GM12878 (cell line): ENCODE measurements around the gene MFN2. TPM values are rescaled to one million over a fixed set of nuclear protein-coding genes. Genes with fewer than 3 reads are reported as not detected.

Experiments
- ATAC-seq: fragments of 200-7000 bp; cut with Tn5 transposase; 3 replicates; pipeline ENCODE4 v1.9.1; 2020; ENCODE audit warnings: mild to moderate bottlenecking, moderate library complexity
- BruUV-seq: library from RNA; stranded (reverse); fragments of 400-500 nt; replicated peaks from 2 replicates; lab custom pipeline; 2021; lab: Mats Ljungman, UMichigan
- CTCF ChIA-PET: fragments of 300-600 bp; sonication (Branson Sonifier 250); formaldehyde crosslinking; extraction: SDS; loops from one replicate; lab custom pipeline; 2021; ENCODE audit warnings: inconsistent platforms; lab: Yijun Ruan, JAX
- POLR2A ChIA-PET: fragments of 350-600 bp; formaldehyde crosslinking; extraction: SDS; loops from one replicate; lab custom pipeline; 2021; ENCODE audit warnings: inconsistent platforms; lab: Charles Lee
- RAD21 ChIA-PET: fragments of 300-600 bp; sonication (Branson Sonifier 250); formaldehyde crosslinking; loops from one replicate; lab custom pipeline; 2023; ENCODE audit warnings: antibody characterized with exemption; ENCODE audit not compliant: unreplicated experiment; lab: Charles Lee
- SMC1A ChIA-PET: fragments of 300-600 bp; sonication (Branson Sonifier 250); formaldehyde crosslinking; loops from one replicate; lab custom pipeline; 2023; ENCODE audit not compliant: unreplicated experiment, uncharacterized antibody; lab: Charles Lee
- DNase-seq: peaks from one replicate; pipeline ENCODE4 v3.0.0-alpha.2; 2011; ENCODE audit warnings: low read depth, low spot score
- FAIRE-seq: peaks from 3 replicates; lab custom pipeline; 2011; peaks lifted over from hg19 to GRCh38; lab: Jason Lieb, UNC
- H2AFZ ChIP-seq: 2 replicates; pipeline ENCODE4 v1.6.0; 2011; ENCODE audit warnings: low read depth, low read length, control low read depth; ENCODE audit not compliant: control insufficient read depth
- H3K27ac ChIP-seq: 2 replicates; pipeline ENCODE4 v1.5.1; 2011; ENCODE audit warnings: control low read depth; ENCODE audit not compliant: control insufficient read depth, insufficient read depth
- H3K27me3 ChIP-seq, 2 experiments: replicated peaks in 1 of 2; 2 replicates each; pipeline versions ENCODE4 v1.6.0 to v1.6.1; 2011; ENCODE audit warnings: low read length in 1 of 2; ENCODE audit not compliant: control insufficient read depth in 2 of 2, insufficient read depth in 2 of 2
- H3K36me3 ChIP-seq, 2 experiments: 2 replicates each; pipeline ENCODE4 v1.5.1; 2011; ENCODE audit warnings: low read length in 1 of 2; ENCODE audit not compliant: control insufficient read depth in 2 of 2, insufficient read depth in 2 of 2
- H3K4me1 ChIP-seq: 2 replicates; pipeline ENCODE4 v1.6.1; 2011; ENCODE audit warnings: mild to moderate bottlenecking, low read length, moderate library complexity, mixed read lengths; ENCODE audit not compliant: control insufficient read depth, insufficient read depth
- H3K4me2 ChIP-seq: 2 replicates; pipeline ENCODE4 v1.6.0; 2011; ENCODE audit warnings: control low read depth; ENCODE audit not compliant: control insufficient read depth, insufficient read depth
- H3K4me3 ChIP-seq: fragments of 200-600 bp; sonication (generic); 2 replicates; pipeline ENCODE4 v1.5.1; 2016
- H3K79me2 ChIP-seq: 2 replicates; pipeline ENCODE4 v1.6.0; 2011; ENCODE audit warnings: low read length; ENCODE audit not compliant: control insufficient read depth, insufficient read depth
- H3K9ac ChIP-seq: 2 replicates; pipeline ENCODE4 v1.8.0; 2011; ENCODE audit warnings: low read length, control low read depth, mixed read lengths; ENCODE audit not compliant: control insufficient read depth, insufficient read depth
- H3K9me3 ChIP-seq: replicated peaks from 3 replicates; pipeline ENCODE4 v1.5.1; 2011; ENCODE audit warnings: mild to moderate bottlenecking, low read length; ENCODE audit not compliant: control insufficient read depth, insufficient read depth
- H4K20me1 ChIP-seq: 2 replicates; pipeline ENCODE4 v1.6.0; 2011; ENCODE audit not compliant: control insufficient read depth, insufficient read depth
- CBX3 ChIP-seq: fragments of 200-600 bp; sonication (generic); IDR thresholded peaks from 2 replicates; pipeline ENCODE4 v1.6.1; 2016; ENCODE audit warnings: low read depth, borderline replicate concordance
- CREB1 ChIP-seq: IDR thresholded peaks from 2 replicates; pipeline ENCODE4 v1.6.1; 2012; ENCODE audit warnings: low read depth, mild to moderate bottlenecking, inconsistent platforms
- E4F1 ChIP-seq: fragments of 450-650 bp; IDR thresholded peaks from 2 replicates; pipeline ENCODE4 v1.6.1; 2018; ENCODE audit warnings: borderline replicate concordance, mild to moderate bottlenecking; ENCODE audit not compliant: partially characterized antibody
- NFIC ChIP-seq: IDR thresholded peaks from 2 replicates; pipeline ENCODE4 v1.6.1; 2012; ENCODE audit warnings: low read depth, mild to moderate bottlenecking, inconsistent platforms, low read length, moderate library complexity
- NFXL1 ChIP-seq: fragments of 450-650 bp; IDR thresholded peaks from 2 replicates; pipeline ENCODE4 v1.6.1; 2017; ENCODE audit warnings: antibody characterized with exemption, mild to moderate bottlenecking, borderline replicate concordance
- PAX5 ChIP-seq: IDR thresholded peaks from 2 replicates; pipeline ENCODE4 v1.6.1; 2011; ENCODE audit warnings: low read depth, low read length, borderline replicate concordance
- PAX8 ChIP-seq: fragments of 450-650 bp; IDR thresholded peaks from 2 replicates; pipeline ENCODE4 v1.6.1; 2017; ENCODE audit warnings: mild to moderate bottlenecking, moderate library complexity
- PML ChIP-seq: IDR thresholded peaks from 2 replicates; pipeline ENCODE4 v1.6.1; 2012; ENCODE audit warnings: low read length, inconsistent platforms
- POLR2A ChIP-seq: IDR thresholded peaks from 2 replicates; pipeline ENCODE4 v1.6.1; 2011; ENCODE audit warnings: low read depth, mild to moderate bottlenecking, low read length
- RUNX3 ChIP-seq: IDR thresholded peaks from 2 replicates; pipeline ENCODE4 v1.6.1; 2012; ENCODE audit warnings: low read length, inconsistent platforms
- SMARCA5 ChIP-seq: fragments of 450-650 bp; IDR thresholded peaks from 2 replicates; pipeline ENCODE4 v1.6.1; 2017; ENCODE audit warnings: mild to moderate bottlenecking
- STAT3 ChIP-seq: IDR thresholded peaks from 2 replicates; pipeline ENCODE4 v1.6.1; 2011; ENCODE audit warnings: low read depth, low read length, improper control_type of control experiment
- SUZ12 ChIP-seq: fragments of 200-600 bp; sonication (generic); IDR thresholded peaks from one replicate; pipeline ENCODE4 v1.6.1; 2018; ENCODE audit warnings: antibody characterized with exemption, mild to moderate bottlenecking; ENCODE audit not compliant: unreplicated experiment
- TAF1 ChIP-seq: IDR thresholded peaks from 2 replicates; pipeline ENCODE4 v1.6.1; 2011; ENCODE audit warnings: mild to moderate bottlenecking, low read depth, low read length, borderline replicate concordance
- WGBS: methylation state at CpG from one replicate; pipeline ENCODE4 v1.1.6; 2016; ENCODE audit warnings: low lambda C conversion rate; ENCODE audit not compliant: insufficient replicate concordance, insufficient coverage; ENCODE audit errors: missing lambda C conversion rate; 5-methylcytosine and 5-hydroxymethylcytosine counted together
- in situ Hi-C: fragments of 300-500 bp; cut with MboI; formaldehyde crosslinking; loops from 9 replicates; pipeline ENCODE4 v1.14.3; 2018; ENCODE audit warnings: mixed read lengths
- intact Hi-C: fragments of 100-400 bp; cut with micrococcal nuclease; formaldehyde crosslinking; loops from one replicate; pipeline ENCODE4 v1.14.2; 2022; ENCODE audit not compliant: unreplicated experiment
- polyA plus RNA-seq, 11 experiments: library from polyadenylated mRNA; depleted of rRNA in 4 of 11; unstranded in 6 of 11; stranded (reverse) in 5 of 11; fragments of >200 nt; fragmentation: Nextera tagmentation in 4 of 11; fragmentation: Illumina TruSeq in 1 of 11; extraction: Ambion mirVana in 4 of 11; extraction: Trizol in 1 of 11; gene quantifications; 1 replicate in 1 of 11; 2 replicates in 10 of 11; pipeline versions ENCODE4 v1.2.1 to v1.2.3, GENCODE V29; 2011 to 2016; ENCODE audit warnings: inconsistent platforms in 2 of 11, missing spikeins in 2 of 11, low read depth in 1 of 11
- total RNA-seq, 4 experiments: library from RNA; depleted of rRNA in 3 of 4; stranded (reverse); fragments of >200 nt in 3 of 4; fragmentation: Illumina TruSeq in 1 of 4; extraction: Trizol in 1 of 4; gene quantifications; 2 replicates each; pipeline versions ENCODE4 v1.2.1 to v1.2.3, GENCODE V29; 2013 to 2021
- TF ChIP-seq, protein P1 (sequence below): fragments of 450-650 bp; IDR thresholded peaks from 2 replicates; pipeline ENCODE4 v1.6.1; 2017; ENCODE audit warnings: mild to moderate bottlenecking, moderate library complexity

Gene MFN2
- total and polyA plus RNA-seq, 10 of the 15 experiments (the other 5 are each of a cell fraction or from before 2014, with no cell fraction given) = 5.3 to 64.4 (median 48.1) TPM

DNA sequence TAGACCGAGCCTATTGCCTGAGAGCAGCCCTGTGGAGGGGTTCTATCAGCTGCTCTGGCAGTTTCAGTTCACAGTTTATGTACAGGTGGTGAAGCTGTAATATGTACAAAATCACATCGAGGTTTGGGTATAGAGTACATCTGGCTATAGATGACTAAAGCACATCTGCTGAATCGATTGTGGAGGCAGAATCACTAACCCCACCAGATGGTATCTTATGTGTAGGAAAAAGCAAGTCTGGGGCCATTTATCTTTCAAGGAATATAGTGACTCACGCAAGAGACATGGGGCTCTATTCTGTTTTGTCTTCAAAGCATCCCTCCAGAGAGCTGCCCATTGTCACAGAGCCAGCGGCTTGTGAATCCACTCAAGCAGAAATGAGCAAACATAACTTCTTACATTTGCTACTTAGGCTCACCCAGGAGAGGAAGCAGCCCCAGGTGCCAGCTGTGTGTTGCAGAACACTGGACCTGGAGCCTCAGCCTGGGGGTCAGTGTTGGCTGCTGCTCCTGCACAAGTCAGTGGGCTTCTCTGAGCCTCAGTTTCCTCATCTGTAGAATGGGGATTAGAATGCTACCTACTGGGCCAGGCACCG, 60.3 kb downstream of the MFN2 start:
- H3K27me3 ChIP-seq = no peaks in the 10 kb centered on the region
- H3K9ac ChIP-seq = peak overlapping the region; percentile 30; the same call in 1 of the 2 replicates
- peak overlapping the region; percentile 75 for H3K4me2 ChIP-seq
- FAIRE-seq (peak; percentile 64), DNase-seq (peak; percentile 79), ATAC-seq (peak; percentile 80)
- no peaks in the 10 kb centered on the region for H3K36me3 ChIP-seq
- ChIA-PET RAD21 (interaction anchor here (0.6 to 7.6 kb wide), 16 partner anchors 9 to 119 kb away, joined by 4 to 70 read pairs (median 9); partner anchors contain the start of genes MIIP and TNFRSF8), CTCF (interaction anchor here (0.8 to 5.5 kb wide), 10 partner anchors 9 to 42 kb away, joined by 3 to 53 read pairs (median 12); partner anchors contain the start of gene MIIP), SMC1A (interaction anchor here (0.5 to 7.0 kb wide), 13 partner anchors 9 to 618 kb away, joined by 3 to 97 read pairs (median 5); partner anchors contain the start of gene MIIP), POLR2A (interaction anchor here (1.1 to 5.5 kb wide), 12 partner anchors 10 to 131 kb away, joined by 4 to 57 read pairs (median 13); partner anchors contain the start of genes MFN2, MIIP and TNFRSF8)
- in situ Hi-C loops (no loop called here), intact Hi-C loops (loop anchor here (1.0 kb wide), 2 partner anchors 23 to 39 kb away; partner anchors contain the start of gene TNFRSF8)
- H3K9me3 ChIP-seq = no peaks in the 10 kb centered on the region
- no peak overlapping the region; the same call in 1 of the 2 replicates for H2AFZ ChIP-seq
- no TSS peak for BruUV-seq
- H3K79me2 ChIP-seq = no peaks in the 10 kb centered on the region
- H4K20me1 ChIP-seq = no peaks in the 10 kb centered on the region
- peaks cover 53% of the 10 kb centered on the region for H3K4me1 ChIP-seq
- peak overlapping the region; percentile 68 for H3K27ac ChIP-seq
- WGBS = 2% methylated on average over 6 of the region's 6 CpGs
- H3K4me3 ChIP-seq = peak overlapping the region; percentile 21; the same call in 1 of the 2 replicates
- TF ChIP-seq CBX3 (no peak), STAT3 (no peak), RUNX3 (no peak), CREB1 (no peak), PAX8 (no peak), SMARCA5 (peak; percentile 94), POLR2A (peak; percentile 46; the same call in 1 of the 2 replicates), SUZ12 (no peak), NFIC (no peak), PAX5 (peak; percentile 75; the same call in 1 of the 2 replicates), PML (no peak), TAF1 (no peak), NFXL1 (no peak), E4F1 (no peak)
- TF ChIP-seq, protein P1, sequence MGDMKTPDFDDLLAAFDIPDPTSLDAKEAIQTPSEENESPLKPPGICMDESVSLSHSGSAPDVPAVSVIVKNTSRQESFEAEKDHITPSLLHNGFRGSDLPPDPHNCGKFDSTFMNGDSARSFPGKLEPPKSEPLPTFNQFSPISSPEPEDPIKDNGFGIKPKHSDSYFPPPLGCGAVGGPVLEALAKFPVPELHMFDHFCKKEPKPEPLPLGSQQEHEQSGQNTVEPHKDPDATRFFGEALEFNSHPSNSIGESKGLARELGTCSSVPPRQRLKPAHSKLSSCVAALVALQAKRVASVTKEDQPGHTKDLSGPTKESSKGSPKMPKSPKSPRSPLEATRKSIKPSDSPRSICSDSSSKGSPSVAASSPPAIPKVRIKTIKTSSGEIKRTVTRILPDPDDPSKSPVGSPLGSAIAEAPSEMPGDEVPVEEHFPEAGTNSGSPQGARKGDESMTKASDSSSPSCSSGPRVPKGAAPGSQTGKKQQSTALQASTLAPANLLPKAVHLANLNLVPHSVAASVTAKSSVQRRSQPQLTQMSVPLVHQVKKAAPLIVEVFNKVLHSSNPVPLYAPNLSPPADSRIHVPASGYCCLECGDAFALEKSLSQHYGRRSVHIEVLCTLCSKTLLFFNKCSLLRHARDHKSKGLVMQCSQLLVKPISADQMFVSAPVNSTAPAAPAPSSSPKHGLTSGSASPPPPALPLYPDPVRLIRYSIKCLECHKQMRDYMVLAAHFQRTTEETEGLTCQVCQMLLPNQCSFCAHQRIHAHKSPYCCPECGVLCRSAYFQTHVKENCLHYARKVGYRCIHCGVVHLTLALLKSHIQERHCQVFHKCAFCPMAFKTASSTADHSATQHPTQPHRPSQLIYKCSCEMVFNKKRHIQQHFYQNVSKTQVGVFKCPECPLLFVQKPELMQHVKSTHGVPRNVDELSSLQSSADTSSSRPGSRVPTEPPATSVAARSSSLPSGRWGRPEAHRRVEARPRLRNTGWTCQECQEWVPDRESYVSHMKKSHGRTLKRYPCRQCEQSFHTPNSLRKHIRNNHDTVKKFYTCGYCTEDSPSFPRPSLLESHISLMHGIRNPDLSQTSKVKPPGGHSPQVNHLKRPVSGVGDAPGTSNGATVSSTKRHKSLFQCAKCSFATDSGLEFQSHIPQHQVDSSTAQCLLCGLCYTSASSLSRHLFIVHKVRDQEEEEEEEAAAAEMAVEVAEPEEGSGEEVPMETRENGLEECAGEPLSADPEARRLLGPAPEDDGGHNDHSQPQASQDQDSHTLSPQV = no peak
